A673 (cell line): ENCODE data around the gene IL1RN. TPM values are rescaled to one million over a fixed set of nuclear protein-coding genes. Genes with fewer than 3 reads are reported as not detected.

ENCODE experiments used
- BruUV-seq: library from RNA; stranded (reverse); fragments of 400-500 nt; replicated peaks from 2 replicates; lab custom pipeline; 2021; lab: Mats Ljungman, UMichigan
- CTCF ChIA-PET: fragments of 300-600 bp; sonication (Branson Sonifier 250); formaldehyde crosslinking; loops from one replicate; lab custom pipeline; 2022; ENCODE audit warnings: antibody characterized with exemption; lab: Charles Lee
- POLR2A ChIA-PET: fragments of 300-600 bp; sonication (Branson Sonifier 250); formaldehyde crosslinking; loops from one replicate; lab custom pipeline; 2022; ENCODE audit warnings: antibody characterized with exemption; ENCODE audit not compliant: low non-redundant PET; lab: Charles Lee
- DNase-seq: peaks from one replicate; pipeline ENCODE4 v3.0.0-alpha.2; 2015; ENCODE audit warnings: low spot score
- H3K27ac ChIP-seq: fragments of 200-600 bp; sonication (generic); 2 replicates; pipeline ENCODE4 v1.5.1; 2016; ENCODE audit warnings: mixed run types, low read depth, mild to moderate bottlenecking, mixed read lengths, antibody characterized with exemption, low read length; ENCODE audit not compliant: poor library complexity, severe bottlenecking
- H3K27me3 ChIP-seq: fragments of 200-600 bp; sonication (generic); replicated peaks from 2 replicates; pipeline ENCODE4 v1.6.1; 2017; ENCODE audit warnings: mixed run types, low read depth, mild to moderate bottlenecking, mixed read lengths, antibody characterized with exemption, low read length; ENCODE audit not compliant: insufficient read depth, poor library complexity
- H3K36me3 ChIP-seq: fragments of 200-600 bp; sonication (generic); 2 replicates; pipeline ENCODE4 v1.6.1; 2016; ENCODE audit warnings: mixed run types, mild to moderate bottlenecking, mixed read lengths, antibody characterized with exemption, low read length; ENCODE audit not compliant: insufficient read depth, poor library complexity, severe bottlenecking
- H3K4me1 ChIP-seq: fragments of 200-600 bp; sonication (generic); 2 replicates; pipeline ENCODE4 v1.6.1; 2017; ENCODE audit warnings: mixed run types, mild to moderate bottlenecking, mixed read lengths, antibody characterized with exemption, low read length; ENCODE audit not compliant: insufficient read depth, poor library complexity, severe bottlenecking
- H3K4me3 ChIP-seq: fragments of 200-600 bp; sonication (generic); 2 replicates; pipeline ENCODE4 v1.5.1; 2016; ENCODE audit warnings: low read depth, mixed run types, mild to moderate bottlenecking, mixed read lengths, low read length; ENCODE audit not compliant: poor library complexity, severe bottlenecking
- H3K9me3 ChIP-seq: fragments of 200-600 bp; sonication (generic); 2 replicates; pipeline ENCODE4 v1.6.1; 2016; ENCODE audit warnings: mixed run types, low read depth, mild to moderate bottlenecking, mixed read lengths, antibody characterized with exemption, low read length; ENCODE audit not compliant: poor library complexity, severe bottlenecking
- EZH2 ChIP-seq: fragments of 200-600 bp; sonication (generic); IDR thresholded peaks from 2 replicates; pipeline ENCODE4 v1.6.1; 2017; ENCODE audit warnings: borderline replicate concordance, low read depth, mild to moderate bottlenecking, mixed read lengths, antibody characterized with exemption, low read length; ENCODE audit not compliant: poor library complexity, severe bottlenecking
- intact Hi-C: fragments of 100-400 bp; cut with micrococcal nuclease; formaldehyde crosslinking; loops from one replicate; pipeline ENCODE4 v1.10.0; 2022; ENCODE audit not compliant: unreplicated experiment
- total RNA-seq: library from RNA; stranded (reverse); gene quantifications from 2 replicates; pipeline ENCODE4 v1.2.3, GENCODE V29; 2021
- TF ChIP-seq, protein P1 (sequence below): fragments of 300-800, 200-600 bp; sonication (generic); conservative IDR thresholded peaks from 2 replicates; pipeline ENCODE4 v1.5.1; 2017; ENCODE audit warnings: low read depth, mild to moderate bottlenecking, antibody characterized with exemption, low read length, moderate library complexity, mixed read lengths

Gene IL1RN
- total RNA-seq, 1 experiment from 2014 or later = not detected

DNA sequence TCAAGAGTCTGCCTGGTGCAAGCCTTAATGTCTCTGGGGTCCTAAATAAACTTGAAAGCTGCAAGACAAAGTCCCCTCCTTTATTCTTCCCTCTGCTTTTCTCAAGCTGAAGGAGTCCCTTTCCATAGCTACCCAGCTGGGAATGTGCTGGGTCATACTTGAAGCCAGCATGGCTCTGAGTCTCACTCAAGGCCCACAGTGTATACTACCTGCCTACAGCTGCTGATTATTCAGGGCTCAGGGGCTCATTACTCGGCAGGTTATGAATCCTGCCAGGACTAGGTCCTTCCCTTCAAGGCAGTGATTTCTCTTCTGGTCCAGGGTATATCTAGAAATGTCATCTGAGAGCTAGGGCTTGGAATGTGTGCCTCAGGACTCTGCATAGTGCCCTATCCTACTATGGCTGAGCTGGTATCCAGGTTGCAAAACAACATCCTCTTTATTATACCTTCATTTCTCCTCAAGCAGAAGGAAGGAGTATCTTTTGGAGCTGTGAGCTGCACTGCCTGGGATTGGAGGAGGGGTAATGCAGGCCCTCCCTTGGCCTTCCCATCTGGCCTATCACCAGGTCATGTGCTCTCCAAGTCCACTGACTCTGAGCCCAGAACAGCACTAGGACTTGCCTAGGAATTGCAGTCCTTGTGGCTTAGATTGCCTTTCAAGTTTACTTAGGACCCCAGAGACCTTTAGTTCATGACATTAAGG, 22.3 kb downstream of the IL1RN start:
- no TSS peak for BruUV-seq
- no peaks in the 10 kb centered on the region for H3K36me3 ChIP-seq
- CTCF ChIA-PET = interaction anchor here (0.8 kb wide), 1 partner anchor 12 kb away, joined by 3 read pairs; no protein-coding TSS in a partner anchor
- no peaks in the 10 kb centered on the region for H3K9me3 ChIP-seq
- POLR2A ChIA-PET = no interaction called here
- intact Hi-C loops = no loop called here
- H3K27me3 ChIP-seq = peaks cover 4% of the 10 kb centered on the region
- no peak overlapping the region for H3K27ac ChIP-seq
- DNase-seq = no peak
- H3K4me3 ChIP-seq = no peak overlapping the region
- no peak for TF ChIP-seq EZH2
- TF ChIP-seq, protein P1, sequence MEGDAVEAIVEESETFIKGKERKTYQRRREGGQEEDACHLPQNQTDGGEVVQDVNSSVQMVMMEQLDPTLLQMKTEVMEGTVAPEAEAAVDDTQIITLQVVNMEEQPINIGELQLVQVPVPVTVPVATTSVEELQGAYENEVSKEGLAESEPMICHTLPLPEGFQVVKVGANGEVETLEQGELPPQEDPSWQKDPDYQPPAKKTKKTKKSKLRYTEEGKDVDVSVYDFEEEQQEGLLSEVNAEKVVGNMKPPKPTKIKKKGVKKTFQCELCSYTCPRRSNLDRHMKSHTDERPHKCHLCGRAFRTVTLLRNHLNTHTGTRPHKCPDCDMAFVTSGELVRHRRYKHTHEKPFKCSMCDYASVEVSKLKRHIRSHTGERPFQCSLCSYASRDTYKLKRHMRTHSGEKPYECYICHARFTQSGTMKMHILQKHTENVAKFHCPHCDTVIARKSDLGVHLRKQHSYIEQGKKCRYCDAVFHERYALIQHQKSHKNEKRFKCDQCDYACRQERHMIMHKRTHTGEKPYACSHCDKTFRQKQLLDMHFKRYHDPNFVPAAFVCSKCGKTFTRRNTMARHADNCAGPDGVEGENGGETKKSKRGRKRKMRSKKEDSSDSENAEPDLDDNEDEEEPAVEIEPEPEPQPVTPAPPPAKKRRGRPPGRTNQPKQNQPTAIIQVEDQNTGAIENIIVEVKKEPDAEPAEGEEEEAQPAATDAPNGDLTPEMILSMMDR = no peak
- no peaks in the 10 kb centered on the region for H3K4me1 ChIP-seq

DNA sequence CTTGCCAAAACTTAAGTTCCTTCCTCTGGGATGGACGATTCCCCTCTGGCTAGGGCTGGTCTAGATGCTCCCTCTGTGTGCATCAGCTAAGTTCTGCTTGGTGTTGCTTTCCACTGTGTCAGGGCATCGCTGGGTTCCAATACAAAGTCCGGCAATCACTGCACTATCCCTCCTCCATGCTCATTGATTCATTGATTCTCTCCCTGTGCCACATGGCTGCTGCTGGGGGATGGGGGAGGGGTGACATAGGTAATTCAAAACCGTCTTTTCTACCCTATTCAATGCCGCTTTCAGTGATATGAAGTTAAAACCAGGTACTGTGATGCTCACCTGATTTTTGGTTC, 22.8 kb downstream of the IL1RN start:
- intact Hi-C loops = no loop called here
- BruUV-seq = no TSS peak
- POLR2A ChIA-PET = no interaction called here
- no peaks in the 10 kb centered on the region for H3K4me1 ChIP-seq
- H3K9me3 ChIP-seq = no peaks in the 10 kb centered on the region
- CTCF ChIA-PET = no interaction called here
- DNase-seq = no peak
- no peaks in the 10 kb centered on the region for H3K36me3 ChIP-seq
- no peak overlapping the region for H3K27ac ChIP-seq
- TF ChIP-seq EZH2 = no peak
- TF ChIP-seq, protein P1 = no peak
- H3K27me3 ChIP-seq = peaks cover 5% of the 10 kb centered on the region
- H3K4me3 ChIP-seq = no peak overlapping the region

DNA sequence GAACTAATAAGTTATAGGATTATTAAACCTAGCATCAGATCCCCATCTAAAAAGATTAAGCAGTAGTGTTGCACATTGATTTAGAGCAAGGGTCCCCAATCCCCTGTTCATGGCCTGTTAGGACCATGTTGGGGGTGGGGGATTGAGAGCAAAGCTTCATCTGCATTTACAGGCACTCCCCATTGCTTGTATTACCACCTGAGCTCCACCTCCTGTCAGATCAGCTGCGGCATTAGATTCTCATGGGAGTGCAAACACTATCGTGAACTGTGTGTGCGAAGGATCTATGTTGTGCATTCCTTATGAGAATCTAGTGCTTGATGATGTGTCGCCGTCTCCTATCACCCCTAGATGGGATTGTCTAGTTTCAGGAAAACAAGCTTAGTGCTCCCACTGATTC, 27.9 kb downstream of the IL1RN start:
- BruUV-seq = no TSS peak
- ChIA-PET CTCF (interaction anchor here (0.6 kb wide), 1 partner anchor 17 kb away, joined by 5 read pairs; no protein-coding TSS in a partner anchor), POLR2A (no interaction called here)
- TF ChIP-seq, protein P1 = no peak
- TF ChIP-seq EZH2 = no peak
- peaks cover 13% of the 10 kb centered on the region for H3K27me3 ChIP-seq
- H3K36me3 ChIP-seq = no peaks in the 10 kb centered on the region
- no peak for DNase-seq
- no peaks in the 10 kb centered on the region for H3K4me1 ChIP-seq
- no peaks in the 10 kb centered on the region for H3K9me3 ChIP-seq
- no peak overlapping the region for H3K27ac ChIP-seq
- no peak overlapping the region for H3K4me3 ChIP-seq
- intact Hi-C loops = no loop called here
